ENCODE results near the gene FUT1. TPM values are rescaled to one million over a fixed set of nuclear protein-coding genes. Genes with fewer than 3 reads are reported as not detected.

Gene FUT1
- 5.5 and 7.2 TPM in 2 replicates for total RNA-seq

GRCh38 chr19:48752496-48753365 lies at the start of gene FUT1:
Gene FUT1 (minus strand): TSS chr19:48752641. CDS start chr19:48751281, 1,360 bp downstream.

DNA sequence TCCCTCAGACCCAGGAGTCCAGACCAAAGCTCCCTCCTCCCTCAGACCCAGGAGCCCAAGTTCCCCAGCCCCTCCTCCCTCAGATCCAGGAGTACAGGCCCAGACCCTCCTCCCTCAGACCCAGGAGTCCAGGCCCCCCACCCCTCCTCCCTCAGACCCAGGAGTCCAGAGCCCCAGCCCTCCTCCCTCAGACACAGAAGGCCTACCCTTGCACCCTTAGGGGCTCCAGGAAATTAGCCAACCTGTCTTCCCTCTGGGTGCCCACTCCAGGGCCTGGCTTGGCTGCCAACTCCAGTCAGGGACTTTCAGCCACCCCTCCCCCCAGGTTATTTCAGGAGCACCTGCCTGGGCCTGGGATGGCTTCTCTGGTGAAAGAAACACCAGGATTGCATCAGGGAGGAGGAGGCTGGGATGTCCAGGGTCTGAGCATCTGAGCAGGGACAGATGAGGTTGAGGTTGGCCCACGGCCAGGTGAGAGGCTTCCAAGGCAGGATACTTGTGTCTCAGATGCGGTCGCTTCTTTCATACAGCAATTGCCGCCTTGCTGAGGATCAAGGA lies 2.7 kb upstream of the FUT1 start, which contains the start of gene FGF21:
FGF21 (plus strand) TSS at position 441 of the 558 bp plus-strand sequence. CDS start 713 bp downstream, outside the sequence.

GRCh38 chr19:48746738-48747575 lies 5.5 kb downstream of the FUT1 start, which contains the start of gene IZUMO1:
Gene IZUMO1 (minus strand): TSS chr19:48746909. CDS start chr19:48745859, 1,050 bp downstream.

GRCh38 chr19:48740164-48740972 lies 12.1 kb downstream of the FUT1 start, which contains the start of gene RASIP1:
Gene RASIP1 (minus strand): TSS chr19:48740610. CDS start chr19:48740282, 328 bp downstream.

DNA sequence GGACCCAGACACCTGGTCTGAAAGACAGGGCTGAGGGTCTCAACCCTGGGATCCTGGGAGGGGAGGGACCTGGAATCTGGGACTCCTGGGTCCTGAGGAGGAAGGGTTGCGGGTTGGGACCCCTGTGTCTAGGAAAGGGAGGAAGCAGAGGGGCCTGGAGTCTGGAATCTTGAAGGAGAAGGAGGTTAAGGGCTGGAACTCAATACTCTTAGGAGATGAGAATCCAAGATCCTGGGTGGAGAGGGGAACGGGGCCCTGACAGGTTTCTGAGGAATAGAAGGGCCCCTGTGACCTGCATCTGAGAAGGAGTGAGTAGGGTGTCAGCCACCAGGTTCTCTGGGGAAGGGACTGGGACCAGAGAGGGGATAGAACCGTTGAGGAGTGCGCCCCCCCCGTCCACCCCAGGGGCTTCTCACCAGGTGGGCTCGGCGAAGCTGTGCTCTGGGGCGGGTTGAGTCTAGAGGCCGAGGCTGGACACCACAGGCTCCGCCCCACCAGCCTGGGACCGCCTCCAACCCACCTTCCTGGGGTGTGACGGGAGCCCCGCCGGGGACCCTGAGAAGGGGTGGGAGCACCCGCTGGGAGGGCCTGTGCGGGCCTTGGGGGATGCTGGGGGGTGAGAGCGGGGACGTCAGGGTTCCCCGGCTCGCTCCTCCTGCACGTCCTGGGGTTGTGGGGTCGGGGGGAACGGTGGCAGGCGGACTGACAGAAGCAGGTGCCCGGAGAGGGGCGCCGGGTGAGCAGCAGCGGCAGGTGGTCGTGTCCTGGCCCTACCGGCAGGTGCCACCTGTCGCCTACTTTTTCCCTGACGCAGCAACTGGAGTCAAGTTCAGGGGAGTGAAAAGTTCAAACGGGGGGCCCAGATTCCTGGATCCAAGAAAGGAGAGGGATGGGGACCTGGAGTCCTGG lies 32.9 kb downstream of the FUT1 start, which contains the start of gene MAMSTR:
MAMSTR (minus strand) TSS at position 463 of the 909 bp plus-strand sequence. CDS start 694 bp downstream, outside the sequence.

Small RNA genes within 50 kb of the gene (small RNA-seq; reads per million reads assigned to genes)
- not detected for gene RNU6-317P

Other genes with a start within 250 kb of the FUT1 start
- under 0.01 and 0.22 TPM in 2 replicates for gene LMTK3, start 240.8 kb downstream of the FUT1 start, total RNA-seq
- not detected in 2 replicates for gene SULT2B1, start 200.5 kb downstream of the FUT1 start, total RNA-seq
- gene SPACA4, start 145.9 kb downstream of the FUT1 start, total RNA-seq, result not detected in 2 replicates
- 0.27 and 0.57 TPM in 2 replicates for gene FAM83E, start 137.6 kb downstream of the FUT1 start, total RNA-seq
- gene RPL18, start 133.5 kb downstream of the FUT1 start, total RNA-seq, result 1,558 and 1,662 TPM in 2 replicates
- gene SPHK2, start 133.1 kb downstream of the FUT1 start, total RNA-seq, result 11.3 and 11.7 TPM in 2 replicates
- gene DBP, start 115.3 kb downstream of the FUT1 start, total RNA-seq, result 0.80 and 1.3 TPM in 2 replicates
- gene CA11, start 106.5 kb downstream of the FUT1 start, total RNA-seq, result 0.27 and 1.2 TPM in 2 replicates
- gene NTN5, start 79.6 kb downstream of the FUT1 start, total RNA-seq, result not detected in 2 replicates
- gene FUT2, start 56.7 kb downstream of the FUT1 start, total RNA-seq, result not detected in 2 replicates
- gene MAMSTR, start 32.9 kb downstream of the FUT1 start, total RNA-seq, result 0.27 and 0.43 TPM in 2 replicates
- 59.7 and 82.9 TPM in 2 replicates for gene RASIP1, start 12.0 kb downstream of the FUT1 start, total RNA-seq
- gene IZUMO1, start 5.7 kb downstream of the FUT1 start, total RNA-seq, result 0.40 and 0.43 TPM in 2 replicates
- gene FGF21, start 2.9 kb upstream of the FUT1 start, total RNA-seq, result not detected in 2 replicates
- gene BCAT2, start 58.4 kb upstream of the FUT1 start, total RNA-seq, result 34.8 and 44.5 TPM in 2 replicates
- 2.7 and 6.2 TPM in 2 replicates for gene HSD17B14, start 83.8 kb upstream of the FUT1 start, total RNA-seq
- gene PLEKHA4, start 116.0 kb upstream of the FUT1 start, total RNA-seq, result 4.4 and 5.6 TPM in 2 replicates
- 35.7 and 43.0 TPM in 2 replicates for gene PPP1R15A, start 119.8 kb upstream of the FUT1 start, total RNA-seq
- gene TULP2, start 146.1 kb upstream of the FUT1 start, total RNA-seq, result 0.40 TPM in 1 of 2 replicates, not detected in the other
- 193 and 203 TPM in 2 replicates for gene NUCB1, start 147.7 kb upstream of the FUT1 start, total RNA-seq
- gene DHDH, start 181.1 kb upstream of the FUT1 start, total RNA-seq, result not detected in 2 replicates
- gene BAX, start 202.2 kb upstream of the FUT1 start, total RNA-seq, result 81.7 and 89.2 TPM in 2 replicates
- 1,330 and 1,646 TPM in 2 replicates for gene FTL, start 212.7 kb upstream of the FUT1 start, total RNA-seq
- 45.9 and 46.9 TPM in 2 replicates for gene GYS1, start 240.7 kb upstream of the FUT1 start, total RNA-seq
- gene RUVBL2, start 241.2 kb upstream of the FUT1 start, total RNA-seq, result 152 and 220 TPM in 2 replicates

All from thoracic aorta endothelial cell (primary cell).